Gastroesophageal sphincter (tissue), 4 donors: ENCODE results near the gene DNAH7. TPM values are rescaled to one million over a fixed set of nuclear protein-coding genes. Genes with fewer than 3 reads are reported as not detected.

Experiments
- ATAC-seq: fragments of 150-250 bp; one replicate; pipeline ENCODE4 v1.9.1; 2016; ENCODE audit warnings: mild to moderate bottlenecking, moderate library complexity
- H3K27ac ChIP-seq, 4 donors: fragments of 200-600 bp; sonication (generic) in 3 of 4; 1 replicate in 3 of 4; 2 replicates in 1 of 4; pipeline ENCODE4 v1.5.1; 2016 to 2019
- H3K27me3 ChIP-seq: fragments of 200-600 bp; sonication (generic); one replicate; pipeline ENCODE4 v1.5.1; 2019
- H3K36me3 ChIP-seq, 2 donors: fragments of 200-600 bp; sonication (generic); one replicate each; pipeline ENCODE4 v1.5.1; 2019; ENCODE audit warnings: control low read depth in 1 of 2
- H3K4me1 ChIP-seq, 3 donors: fragments of 200-600 bp; sonication (generic); 1 replicate in 2 of 3; 2 replicates in 1 of 3; pipeline ENCODE4 v1.5.1; 2016 to 2019; ENCODE audit warnings: control low read depth in 2 of 3
- H3K4me3 ChIP-seq, 2 donors: fragments of 200-600 bp; sonication (generic); one replicate each; pipeline ENCODE4 v1.5.1; 2019; ENCODE audit warnings: mild to moderate bottlenecking in 1 of 2, moderate library complexity in 1 of 2
- H3K9me3 ChIP-seq, 3 donors: fragments of 200-600 bp; sonication (generic); one replicate each; pipeline ENCODE4 v1.5.1; 2017 to 2019; ENCODE audit warnings: control low read depth in 2 of 3
- EP300 ChIP-seq: sonication (generic); formaldehyde crosslinking; IDR thresholded peaks from one replicate; pipeline ENCODE4 v1.6.1; 2017; ENCODE audit warnings: antibody characterized with exemption, mild to moderate bottlenecking
- POLR2A ChIP-seq, 2 donors: fragments of 450-650 bp; IDR thresholded peaks; one replicate each; pipeline ENCODE4 v1.6.1; 2017; ENCODE audit warnings: antibody characterized with exemption in 2 of 2, mild to moderate bottlenecking in 2 of 2, moderate library complexity in 1 of 2
- POLR2AphosphoS5 ChIP-seq: sonication (generic); formaldehyde crosslinking; IDR thresholded peaks from one replicate; pipeline ENCODE4 v1.6.1; 2017; ENCODE audit warnings: antibody characterized with exemption
- WGBS, 2 donors: methylation state at CpG; one replicate each; pipeline ENCODE4 v1.1.5; 2018; ENCODE audit warnings: low coverage in 1 of 2; 5-methylcytosine and 5-hydroxymethylcytosine counted together
- total RNA-seq, 4 donors: library from RNA; depleted of rRNA; stranded (reverse); fragments of >200 nt; gene quantifications; one replicate each; pipeline ENCODE4 v1.1.0, GENCODE V29; 2016
- TF ChIP-seq, protein P1 (sequence below), 4 experiments: fragments of 200-600 bp in 2 of 4; fragments of 450-650 bp in 2 of 4; sonication (generic) in 1 of 4; IDR thresholded peaks; one replicate each; pipeline ENCODE4 v1.5.1; 2017 to 2019; ENCODE audit warnings: antibody characterized with exemption in 4 of 4, mild to moderate bottlenecking in 2 of 4, moderate library complexity in 2 of 4

Gene DNAH7
- total RNA-seq, 4 donors from 2014 or later: 0.40 to 1.3 (median 0.65) TPM

DNA sequence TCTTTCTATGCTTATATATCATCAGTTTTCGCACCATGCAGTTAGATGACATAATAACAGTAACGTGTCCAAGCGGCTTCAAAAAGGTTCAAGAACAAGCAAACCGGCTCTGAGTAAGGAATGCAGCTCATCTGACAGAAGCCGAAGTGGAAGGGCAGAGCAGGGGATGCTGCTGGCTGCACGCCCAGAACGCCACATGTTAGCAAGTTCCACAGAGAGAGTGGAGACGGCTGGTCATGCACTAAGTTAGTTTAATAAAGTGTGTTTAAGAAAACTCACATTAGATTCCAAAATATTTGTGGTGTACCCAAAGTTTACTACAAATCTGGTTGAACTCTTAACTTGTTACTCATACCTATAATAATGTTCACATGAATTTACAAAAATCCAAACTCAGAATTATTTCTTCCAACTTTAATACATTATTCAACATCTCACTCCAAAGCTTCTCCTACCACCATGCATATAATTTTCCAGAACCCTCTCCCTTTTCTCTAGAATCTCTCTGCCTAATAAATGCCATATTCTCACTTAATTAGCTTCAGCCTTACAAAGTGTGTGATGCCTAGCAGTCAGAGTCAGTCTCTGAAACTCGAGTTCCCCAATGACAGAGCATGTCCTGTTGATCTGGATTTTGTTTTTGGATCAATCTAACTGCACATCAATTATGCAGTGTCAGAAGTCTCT lies 170.0 kb downstream of the DNAH7 start:
- ATAC-seq: peak; percentile 55
- Histone ChIP-seq H3K9me3 (no peaks in the 10 kb centered on the region), H3K4me3 (no peak overlapping the region), H3K27ac (no peak overlapping the region), H3K4me1 (peaks cover 0 to 8% (median 0%) of the 10 kb centered on the region in 3 donors), H3K27me3 (no peaks in the 10 kb centered on the region), H3K36me3 (no peaks in the 10 kb centered on the region)
- TF ChIP-seq POLR2AphosphoS5: no peak
- no peak for TF ChIP-seq EP300
- TF ChIP-seq, protein P1, sequence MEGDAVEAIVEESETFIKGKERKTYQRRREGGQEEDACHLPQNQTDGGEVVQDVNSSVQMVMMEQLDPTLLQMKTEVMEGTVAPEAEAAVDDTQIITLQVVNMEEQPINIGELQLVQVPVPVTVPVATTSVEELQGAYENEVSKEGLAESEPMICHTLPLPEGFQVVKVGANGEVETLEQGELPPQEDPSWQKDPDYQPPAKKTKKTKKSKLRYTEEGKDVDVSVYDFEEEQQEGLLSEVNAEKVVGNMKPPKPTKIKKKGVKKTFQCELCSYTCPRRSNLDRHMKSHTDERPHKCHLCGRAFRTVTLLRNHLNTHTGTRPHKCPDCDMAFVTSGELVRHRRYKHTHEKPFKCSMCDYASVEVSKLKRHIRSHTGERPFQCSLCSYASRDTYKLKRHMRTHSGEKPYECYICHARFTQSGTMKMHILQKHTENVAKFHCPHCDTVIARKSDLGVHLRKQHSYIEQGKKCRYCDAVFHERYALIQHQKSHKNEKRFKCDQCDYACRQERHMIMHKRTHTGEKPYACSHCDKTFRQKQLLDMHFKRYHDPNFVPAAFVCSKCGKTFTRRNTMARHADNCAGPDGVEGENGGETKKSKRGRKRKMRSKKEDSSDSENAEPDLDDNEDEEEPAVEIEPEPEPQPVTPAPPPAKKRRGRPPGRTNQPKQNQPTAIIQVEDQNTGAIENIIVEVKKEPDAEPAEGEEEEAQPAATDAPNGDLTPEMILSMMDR (IDR thresholded peaks at IDR 0.05): no peak
- no peak for TF ChIP-seq POLR2A (IDR thresholded peaks at IDR 0.05)
- WGBS, 2 donors: 7% methylated on average over 9 of the region's 9 CpGs

GRCh38 chr2:195891081-195891480 lies 177.6 kb downstream of the DNAH7 start:
- ATAC-seq: no peak
- Histone ChIP-seq H3K4me1 (no peaks in the 10 kb centered on the region), H3K27ac (no peak overlapping the region), H3K27me3 (no peaks in the 10 kb centered on the region), H3K36me3 (no peaks in the 10 kb centered on the region), H3K9me3 (no peaks in the 10 kb centered on the region), H3K4me3 (no peak overlapping the region)
- TF ChIP-seq EP300 (no peak), POLR2A (IDR thresholded peaks at IDR 0.05) (no peak), POLR2AphosphoS5 (no peak)
- TF ChIP-seq, protein P1 (IDR thresholded peaks at IDR 0.05): no peak
- 85 to 86% methylated on average over 2 of the region's 2 CpGs for WGBS, 2 donors

GRCh38 chr2:195879153-195879552 lies 189.5 kb downstream of the DNAH7 start:
- Histone ChIP-seq H3K36me3 (no peaks in the 10 kb centered on the region), H3K9me3 (no peaks in the 10 kb centered on the region), H3K27me3 (no peaks in the 10 kb centered on the region), H3K4me3 (no peak overlapping the region), H3K27ac (no peak overlapping the region), H3K4me1 (no peaks in the 10 kb centered on the region)
- no peak for ATAC-seq
- TF ChIP-seq POLR2AphosphoS5 (no peak), POLR2A (IDR thresholded peaks at IDR 0.05) (no peak), EP300 (no peak)
- TF ChIP-seq, protein P1 (IDR thresholded peaks at IDR 0.05): no peak
- 86 to 90% methylated on average over 4 of the region's 4 CpGs for WGBS, 2 donors

GRCh38 chr2:195871326-195871725 lies 197.3 kb downstream of the DNAH7 start:
- Histone ChIP-seq H3K36me3 (no peaks in the 10 kb centered on the region), H3K4me1 (no peaks in the 10 kb centered on the region), H3K4me3 (no peak overlapping the region), H3K9me3 (no peaks in the 10 kb centered on the region), H3K27ac (no peak overlapping the region), H3K27me3 (no peaks in the 10 kb centered on the region)
- TF ChIP-seq, protein P1 (IDR thresholded peaks at IDR 0.05): no peak
- TF ChIP-seq POLR2AphosphoS5 (no peak), EP300 (no peak), POLR2A (IDR thresholded peaks at IDR 0.05) (no peak)
- no peak for ATAC-seq
- 54 to 79% methylated on average over 3 to 4 of the region's 4 CpGs for WGBS, 2 donors

DNA sequence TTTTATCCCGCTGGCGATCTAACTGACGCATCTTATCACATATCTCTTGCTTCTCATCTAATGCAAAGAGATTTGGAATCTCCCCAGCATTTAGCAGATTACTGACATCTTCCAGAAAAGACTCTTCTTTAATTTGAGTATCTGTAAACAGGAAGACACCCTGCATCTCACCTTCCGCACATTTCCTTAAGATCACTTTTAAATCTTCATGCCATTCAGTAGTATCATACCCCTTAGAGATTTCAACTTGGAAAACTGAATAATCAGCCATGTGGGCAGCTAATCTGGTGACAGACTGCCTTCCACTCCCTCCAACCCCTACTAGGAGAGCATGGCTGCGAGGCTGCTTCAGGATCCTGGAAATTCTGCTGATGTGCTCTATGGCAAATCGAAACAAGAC lies 204.3 kb downstream of the DNAH7 start:
- WGBS, 2 donors: 90 to 100% methylated on average over 5 to 6 of the region's 6 CpGs
- ATAC-seq: no peak
- H3K9me3 ChIP-seq: no peaks in the 10 kb centered on the region

More for the DNA sequence above, 204.3 kb downstream of the DNAH7 start:
- Histone ChIP-seq H3K36me3 (no peaks in the 10 kb centered on the region), H3K27ac (no peak overlapping the region), H3K4me1 (no peaks in the 10 kb centered on the region), H3K4me3 (no peak overlapping the region), H3K27me3 (no peaks in the 10 kb centered on the region)
- TF ChIP-seq, protein P1 (IDR thresholded peaks at IDR 0.05): no peak
- TF ChIP-seq POLR2AphosphoS5 (no peak), POLR2A (IDR thresholded peaks at IDR 0.05) (no peak), EP300 (no peak)
